Type B pancreatic cell (in vitro differentiated cells): ENCODE results near the gene SORCS1. TPM values are rescaled to one million over a fixed set of nuclear protein-coding genes. Genes with fewer than 3 reads are reported as not detected.

ENCODE experiments used
- DNase-seq: peaks from one replicate; pipeline ENCODE4 v3.0.0; 2021; ENCODE audit warnings: mixed read lengths; ENCODE audit not compliant: unreplicated experiment; ENCODE audit errors: extremely low spot score
- H3K27ac Mint-ChIP-seq: 2 replicates; pipeline ENCODE4 v1.8.0; 2021; ENCODE audit warnings: mild to moderate bottlenecking, mixed read lengths
- H3K27me3 Mint-ChIP-seq: 2 replicates; pipeline ENCODE4 v1.8.0; 2021; ENCODE audit warnings: mixed read lengths
- H3K36me3 Mint-ChIP-seq: 2 replicates; pipeline ENCODE4 v1.8.0; 2021; ENCODE audit warnings: mixed read lengths
- H3K4me1 Mint-ChIP-seq: one replicate; pipeline ENCODE4 v1.8.0; 2021; ENCODE audit warnings: mixed read lengths; ENCODE audit not compliant: unreplicated experiment
- H3K4me3 Mint-ChIP-seq: 2 replicates; pipeline ENCODE4 v1.8.0; 2021; ENCODE audit warnings: mild to moderate bottlenecking, mixed read lengths
- H3K9me3 Mint-ChIP-seq: 2 replicates; pipeline ENCODE4 v1.8.0; 2021; ENCODE audit warnings: mixed read lengths
- CTCF ChIP-seq: fragments of 200-600 bp; sonication (generic); conservative IDR thresholded peaks from 2 replicates; pipeline ENCODE4 v1.5.0; 2021; ENCODE audit warnings: antibody characterized with exemption, mild to moderate bottlenecking
- total RNA-seq: library from RNA; stranded (reverse); gene quantifications from 2 replicates; pipeline ENCODE4 v1.2.1, GENCODE V29; 2021; ENCODE audit warnings: low replicate concordance

SORCS1 gene
- total RNA-seq, 1 donor from 2014 or later, result 5.4 TPM

GRCh38 chr10:106619346-106619745 is 545.2 kb downstream of the SORCS1 start:
- H3K9me3 Mint-ChIP-seq, result no peaks in the 10 kb centered on the region
- no peak overlapping the region for H3K27ac Mint-ChIP-seq
- no peak for DNase-seq
- H3K36me3 Mint-ChIP-seq, result no peaks in the 10 kb centered on the region
- TF ChIP-seq CTCF, result no peak
- H3K27me3 Mint-ChIP-seq, result no peaks in the 10 kb centered on the region
- no peak overlapping the region for H3K4me3 Mint-ChIP-seq
- H3K4me1 Mint-ChIP-seq, result peaks cover 4% of the 10 kb centered on the region

DNA sequence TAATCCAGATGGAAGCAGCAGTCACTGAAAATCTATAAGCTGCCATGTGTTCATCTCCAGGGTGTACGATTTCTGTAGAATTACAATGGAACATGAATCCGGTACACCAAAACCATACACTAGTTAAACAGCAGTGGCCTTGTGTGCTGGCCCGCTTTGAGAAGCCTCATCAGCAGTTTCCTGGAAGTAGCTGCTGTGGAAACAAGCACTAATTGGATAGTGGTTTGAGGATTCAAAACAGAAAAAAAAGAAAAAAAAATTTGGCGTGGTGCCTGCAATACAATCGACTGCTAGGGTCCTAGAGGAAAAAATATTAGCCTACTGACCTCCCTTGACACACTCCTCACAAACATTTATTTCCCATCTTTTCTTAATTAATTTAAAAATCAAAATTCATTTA is 545.9 kb downstream of the SORCS1 start:
- H3K9me3 Mint-ChIP-seq, result no peaks in the 10 kb centered on the region
- no peaks in the 10 kb centered on the region for H3K36me3 Mint-ChIP-seq
- no peak for DNase-seq
- H3K27me3 Mint-ChIP-seq, result no peaks in the 10 kb centered on the region
- peaks cover 4% of the 10 kb centered on the region for H3K4me1 Mint-ChIP-seq
- H3K27ac Mint-ChIP-seq, result no peak overlapping the region
- no peak for TF ChIP-seq CTCF
- H3K4me3 Mint-ChIP-seq, result no peak overlapping the region

DNA sequence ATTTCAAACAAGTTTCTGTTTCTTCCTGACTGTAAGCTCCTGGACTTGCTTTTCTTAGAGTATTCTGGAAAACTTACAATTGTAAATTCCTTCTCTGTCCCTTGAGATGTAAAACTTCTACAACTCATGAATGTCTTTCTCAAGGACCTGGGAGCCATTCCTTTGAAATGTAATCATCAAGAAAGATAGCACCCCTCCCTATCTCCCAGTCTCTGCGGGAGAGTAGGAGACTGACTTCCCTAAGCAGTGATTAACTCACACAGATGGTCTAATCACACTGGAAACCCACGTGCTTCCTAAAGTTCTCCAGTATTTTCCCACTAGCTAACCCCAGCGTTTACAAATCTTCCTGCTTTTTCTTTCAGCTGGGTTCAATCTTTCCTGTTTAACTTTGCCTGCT is 549.4 kb downstream of the SORCS1 start:
- Mint-ChIP-seq H3K27ac (no peak overlapping the region), H3K4me1 (peaks cover 3% of the 10 kb centered on the region), H3K27me3 (no peaks in the 10 kb centered on the region), H3K4me3 (no peak overlapping the region), H3K9me3 (no peaks in the 10 kb centered on the region), H3K36me3 (no peaks in the 10 kb centered on the region)
- DNase-seq, result no peak
- no peak for TF ChIP-seq CTCF

GRCh38 chr10:106614293-106614692 is 550.2 kb downstream of the SORCS1 start:
- Mint-ChIP-seq H3K4me1 (no peaks in the 10 kb centered on the region), H3K36me3 (no peaks in the 10 kb centered on the region), H3K27me3 (no peaks in the 10 kb centered on the region), H3K4me3 (no peak overlapping the region), H3K27ac (no peak overlapping the region), H3K9me3 (no peaks in the 10 kb centered on the region)
- TF ChIP-seq CTCF, result no peak
- no peak for DNase-seq

- Mint-ChIP-seq H3K4me1 (no peaks in the 10 kb centered on the region), H3K9me3 (no peaks in the 10 kb centered on the region), H3K27ac (no peak overlapping the region), H3K4me3 (no peak overlapping the region), H3K27me3 (no peaks in the 10 kb centered on the region), H3K36me3 (no peaks in the 10 kb centered on the region)
- DNase-seq, result no peak
- TF ChIP-seq CTCF, result no peak
These were observed 552.1 kb downstream of the SORCS1 start for GRCh38 chr10:106612381-106612780.
